H1 (cell line): Measurements from ENCODE around the gene SRRM5. TPM values are rescaled to one million over a fixed set of nuclear protein-coding genes. Genes with fewer than 3 reads are reported as not detected.

Experiments
- MAFK ChIP-seq: IDR thresholded peaks from 2 replicates; pipeline ENCODE4 v1.6.1; 2012; ENCODE audit warnings: low read depth, mild to moderate bottlenecking, improper control_type of control experiment, low read length
- polyA plus RNA-seq, 7 experiments: library from polyadenylated mRNA; depleted of rRNA in 3 of 7; stranded (reverse) in 5 of 7; unstranded in 2 of 7; fragments of >200 nt in 5 of 7; fragments of 200-250 nt in 2 of 7; gene quantifications; 1 replicate in 5 of 7; 2 replicates in 1 of 7; 4 replicates in 1 of 7; pipeline versions ENCODE4 v1.2.1 to v1.2.3, GENCODE V29; 2011 to 2013; ENCODE audit warnings: missing spikeins in 2 of 7, mixed read lengths in 2 of 7
- total RNA-seq: library from RNA; stranded (reverse); fragmentation: NEBNext Ultra II Directional; extraction: Animal tissue kit (Norgen Biotek cat#: 25700); gene quantifications from 2 replicates; pipeline ENCODE4 v1.2.1, GENCODE V29; 2021
- TF ChIP-seq, protein P1 (sequence below): IDR thresholded peaks from 2 replicates; pipeline ENCODE4 v1.6.1; 2012; ENCODE audit warnings: inconsistent platforms

Gene SRRM5
- total and polyA plus RNA-seq, 2 of the 8 experiments (the other 6 are each of a cell fraction or from before 2014, with no cell fraction given), result 0.06 to 0.11 TPM

DNA sequence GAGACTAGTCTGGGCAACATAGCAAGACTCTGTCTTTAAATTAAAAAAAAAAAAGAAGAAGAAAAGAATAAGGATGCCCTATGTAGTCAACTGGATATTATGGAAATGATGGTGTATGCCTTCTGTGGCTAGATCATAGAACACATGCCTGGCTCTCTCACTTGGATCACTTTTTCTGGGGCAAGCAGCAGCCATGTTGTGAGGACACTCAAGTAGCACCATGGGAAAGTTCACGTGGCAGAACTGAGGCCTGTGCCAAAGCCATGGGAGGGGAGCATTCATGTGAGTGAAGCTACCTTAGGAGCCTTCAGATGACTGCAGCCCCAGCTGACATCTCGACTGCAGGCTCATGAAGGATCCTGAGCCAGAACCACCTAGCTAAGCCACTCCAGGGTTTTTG is 46.1 kb downstream of the SRRM5 start (continued):
- TF ChIP-seq, protein P1, sequence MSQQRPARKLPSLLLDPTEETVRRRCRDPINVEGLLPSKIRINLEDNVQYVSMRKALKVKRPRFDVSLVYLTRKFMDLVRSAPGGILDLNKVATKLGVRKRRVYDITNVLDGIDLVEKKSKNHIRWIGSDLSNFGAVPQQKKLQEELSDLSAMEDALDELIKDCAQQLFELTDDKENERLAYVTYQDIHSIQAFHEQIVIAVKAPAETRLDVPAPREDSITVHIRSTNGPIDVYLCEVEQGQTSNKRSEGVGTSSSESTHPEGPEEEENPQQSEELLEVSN, result no peak
- TF ChIP-seq MAFK, result no peak
